Pulmonary artery endothelial cell (primary cell): ENCODE data around the gene KIAA0930. TPM values are rescaled to one million over a fixed set of nuclear protein-coding genes. Genes with fewer than 3 reads are reported as not detected.
"Not testable (repeated sequence)": the region's sequence is repeated elsewhere in the genome, so short reads cannot be mapped to it uniquely, and the experiment has no call there.

Experiments used
- DNase-seq: peaks from one replicate; pipeline ENCODE4 v3.0.0-alpha.2; 2011; ENCODE audit warnings: low read depth, low spot score
- total RNA-seq: library from RNA; depleted of rRNA; stranded (reverse); fragments of >200 nt; gene quantifications from 2 replicates; pipeline ENCODE4 v1.2.3, GENCODE V29; 2014

Gene KIAA0930
- total RNA-seq, 1 donor from 2014 or later, result 43.4 TPM

- DNase-seq, result peak; percentile 22
Observed at GRCh38 chr22:45263463-45264269, 23.0 kb upstream of the KIAA0930 start.

DNA sequence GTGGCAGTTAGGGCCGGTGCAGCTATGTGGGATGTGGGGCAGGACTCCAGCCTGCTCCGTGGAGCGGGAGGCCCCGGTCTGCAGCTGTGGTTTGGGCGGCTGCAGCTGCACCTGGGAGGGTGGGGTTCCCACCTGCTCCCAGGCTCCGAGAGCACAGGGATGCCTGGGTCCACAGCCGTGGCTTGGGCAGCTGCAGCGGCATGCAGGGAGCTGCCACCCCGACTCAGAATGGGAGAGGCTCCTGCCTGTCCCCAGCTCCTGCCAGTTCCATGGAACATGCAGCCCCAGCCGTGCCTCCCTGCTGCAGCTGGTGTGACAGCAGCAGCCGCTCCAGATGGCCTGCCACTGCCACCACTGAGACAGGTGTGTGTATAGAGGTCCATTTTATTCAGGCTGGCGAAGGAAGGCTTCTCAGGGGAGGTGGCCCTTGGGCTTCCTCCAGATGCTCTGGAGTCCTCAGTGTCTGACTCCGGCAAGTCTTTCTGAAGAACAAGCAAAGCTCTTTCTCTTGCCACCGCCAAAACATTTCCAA, 22.3 kb upstream of the KIAA0930 start:
- DNase-seq, result no peak

- DNase-seq, result no peak
Observed at GRCh38 chr22:45262195-45262930, 21.7 kb upstream of the KIAA0930 start.

DNA sequence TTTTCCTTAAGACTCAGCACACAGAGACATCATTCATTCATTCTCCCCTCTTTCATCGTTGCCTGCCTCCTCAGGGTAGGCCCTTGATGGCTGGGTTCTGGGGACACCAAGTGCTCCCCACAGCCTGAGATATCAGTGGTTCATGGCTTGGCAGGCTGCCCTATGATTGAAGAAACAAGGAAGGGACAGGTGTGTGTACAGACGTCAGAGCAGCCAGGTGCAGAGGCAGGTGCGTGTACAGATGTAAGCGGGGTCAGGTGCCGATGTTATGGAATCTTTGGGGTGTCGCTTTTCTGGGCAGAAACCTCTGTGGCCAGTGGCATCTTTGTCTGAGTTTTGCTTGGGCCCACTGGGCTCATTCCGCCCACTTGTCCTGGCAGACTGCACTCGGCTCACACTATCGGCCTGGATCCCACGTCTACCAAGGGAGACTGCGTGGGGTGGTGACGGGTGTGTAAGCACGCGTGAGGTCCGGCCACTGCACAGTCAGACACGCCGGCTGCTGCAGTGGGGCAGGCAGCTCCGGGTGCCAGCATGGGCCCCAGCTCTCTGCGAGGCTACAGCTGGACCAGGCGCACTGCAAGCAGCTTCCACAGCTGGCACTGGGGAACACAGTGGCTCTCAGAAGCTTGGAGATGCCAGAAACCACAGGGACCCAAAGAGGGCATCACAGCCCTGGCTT, 20.9 kb upstream of the KIAA0930 start:
- DNase-seq, result no peak

- not testable (repeated sequence) for DNase-seq
Observed at GRCh38 chr22:45260395-45260759, 19.7 kb upstream of the KIAA0930 start.

GRCh38 chr22:45259754-45260394, 19.2 kb upstream of the KIAA0930 start:
- no peak for DNase-seq

- not testable (repeated sequence) for DNase-seq
Observed at GRCh38 chr22:45257941-45258340, 17.2 kb upstream of the KIAA0930 start.

DNA sequence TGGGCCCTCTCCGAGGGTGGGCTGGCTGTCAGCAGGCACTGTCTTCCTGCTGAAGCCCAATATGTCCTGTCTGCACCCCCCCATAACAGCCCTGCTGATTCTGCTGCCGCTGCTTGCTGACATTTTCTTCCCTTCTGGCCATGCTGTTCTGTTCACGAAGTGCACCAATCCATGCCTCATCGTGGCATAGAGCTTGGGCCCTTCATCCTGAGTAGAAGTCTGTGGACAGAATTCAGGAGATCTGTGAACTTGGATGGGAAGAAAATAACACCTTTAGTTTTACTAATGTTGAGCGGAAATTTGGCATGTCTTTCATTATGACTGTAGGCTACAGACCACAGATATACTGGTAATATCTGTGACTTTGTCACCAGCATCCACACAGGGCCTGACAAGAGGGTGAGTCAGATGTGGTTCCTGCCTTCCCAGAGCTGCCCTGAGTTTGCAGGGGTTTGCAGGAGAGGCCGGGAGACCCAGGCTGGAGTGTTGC, 14.1 kb upstream of the KIAA0930 start:
- no peak for DNase-seq

DNA sequence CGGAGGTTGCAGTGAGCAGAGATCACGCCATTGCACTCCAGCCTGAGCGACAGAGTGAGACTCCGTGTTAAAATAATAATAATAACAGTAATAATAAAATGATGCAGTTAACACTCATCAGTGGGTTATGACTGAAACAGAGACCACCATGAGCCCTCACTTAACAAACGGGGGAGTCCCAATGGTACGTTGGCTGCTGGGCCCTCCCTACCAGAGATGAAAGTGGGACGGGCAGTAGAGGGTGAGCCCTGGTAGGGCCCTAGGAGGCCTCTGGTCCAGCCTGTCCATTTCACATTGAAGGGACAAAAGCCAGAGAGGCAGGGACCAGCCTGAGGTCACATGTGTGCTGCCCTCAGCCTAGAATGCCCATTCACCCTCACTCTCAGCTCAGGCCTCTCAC, 13.7 kb upstream of the KIAA0930 start:
- DNase-seq, result no peak

GRCh38 chr22:45253039-45253641, 12.4 kb upstream of the KIAA0930 start:
- no peak for DNase-seq

DNA sequence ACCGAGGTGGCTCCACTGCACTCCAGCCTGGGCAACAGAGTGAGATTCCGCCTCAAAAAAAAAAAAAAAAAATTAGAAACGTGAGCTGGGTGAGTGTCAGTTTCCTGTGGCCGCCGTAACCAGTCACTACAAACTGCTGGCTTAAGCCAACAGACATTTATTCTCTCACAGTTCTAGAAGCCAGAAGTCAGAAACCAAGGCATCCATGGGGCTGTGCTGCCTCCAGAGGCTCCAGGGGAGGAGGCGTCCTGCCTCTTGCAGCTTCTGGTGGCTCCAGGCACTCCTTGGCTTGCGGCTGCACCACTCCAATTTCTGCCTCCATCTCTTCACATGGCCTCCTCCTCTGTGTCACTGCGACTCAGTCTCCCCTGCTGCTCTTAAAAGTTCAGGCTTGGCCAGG, 11.1 kb upstream of the KIAA0930 start:
- DNase-seq, result no peak

DNA sequence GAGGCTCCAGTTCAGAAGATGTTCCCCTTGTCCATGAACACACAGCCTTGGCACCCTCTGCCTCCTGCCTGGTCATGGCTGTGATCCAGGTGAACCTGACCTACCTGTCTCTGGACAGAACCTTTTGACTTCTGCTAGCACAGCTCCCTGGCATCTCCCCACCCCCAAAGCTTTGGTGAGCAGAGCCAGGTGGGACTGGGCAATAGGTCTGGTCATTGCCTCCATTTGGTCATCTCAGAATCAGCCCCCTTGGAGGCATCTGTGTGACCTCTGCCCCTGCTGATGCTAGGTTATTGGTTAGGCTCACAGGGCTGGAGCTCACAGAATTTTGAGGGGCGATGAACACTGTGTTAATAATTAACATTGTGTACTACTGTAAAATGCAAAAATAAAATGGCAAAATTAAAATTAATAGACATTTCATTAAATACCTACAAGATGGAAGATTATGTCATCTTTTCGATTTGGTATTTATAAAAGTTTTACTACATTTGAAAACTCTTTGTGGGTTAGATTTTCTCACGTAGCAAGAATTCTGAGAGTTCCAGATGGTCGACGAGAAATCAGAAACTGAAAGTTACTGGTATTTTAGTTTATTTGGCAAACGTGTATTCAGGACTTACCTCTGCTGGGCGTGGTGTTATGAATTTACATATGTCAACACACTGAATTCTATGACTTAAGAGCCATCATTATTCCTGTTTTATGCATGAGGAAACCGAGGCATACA, 8.3 kb upstream of the KIAA0930 start:
- DNase-seq, result no peak

DNA sequence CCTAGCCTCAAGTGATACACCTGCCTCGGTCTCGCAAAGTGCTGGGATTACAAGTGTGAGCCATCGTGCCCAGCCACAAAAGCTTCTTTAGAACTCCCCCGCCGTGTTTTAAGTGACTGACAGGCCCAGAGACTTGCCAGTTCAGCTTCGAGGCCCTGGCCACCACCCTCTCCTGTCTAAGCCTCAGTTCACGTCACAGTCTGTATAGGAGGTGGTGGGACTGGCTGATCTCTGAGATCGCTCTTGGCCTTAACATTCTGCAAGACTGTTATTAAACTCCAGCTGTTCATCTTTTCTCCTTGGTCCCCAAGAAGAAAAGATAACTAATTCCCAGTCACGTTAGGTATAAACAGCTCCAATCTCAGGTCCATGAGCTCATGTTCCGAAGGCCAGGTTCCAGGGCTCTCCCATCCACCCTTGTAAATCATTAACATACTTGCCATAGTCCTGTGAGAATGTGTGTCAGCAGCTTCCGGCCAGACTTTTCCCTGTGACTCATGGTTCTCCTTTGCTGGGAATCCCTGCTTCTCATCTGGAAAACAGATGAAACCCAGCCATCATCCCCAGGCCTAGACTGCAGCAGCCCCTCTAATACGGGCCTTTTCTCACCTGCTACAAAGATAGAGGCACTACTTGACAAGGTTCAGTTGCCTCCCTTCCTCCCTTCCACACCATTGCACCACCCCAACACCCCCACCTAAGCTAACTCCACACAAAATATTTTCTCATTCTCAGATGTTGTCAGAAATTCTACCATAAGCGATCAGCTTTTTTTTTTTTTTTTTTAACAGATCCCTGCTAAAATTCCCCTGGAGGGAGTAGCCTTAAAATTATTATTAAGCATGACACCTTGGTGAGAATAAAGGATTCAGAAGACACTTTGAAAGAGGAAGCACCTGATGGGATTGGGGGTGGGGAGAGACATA, 5.6 kb upstream of the KIAA0930 start:
- peak; percentile 82 for DNase-seq

DNA sequence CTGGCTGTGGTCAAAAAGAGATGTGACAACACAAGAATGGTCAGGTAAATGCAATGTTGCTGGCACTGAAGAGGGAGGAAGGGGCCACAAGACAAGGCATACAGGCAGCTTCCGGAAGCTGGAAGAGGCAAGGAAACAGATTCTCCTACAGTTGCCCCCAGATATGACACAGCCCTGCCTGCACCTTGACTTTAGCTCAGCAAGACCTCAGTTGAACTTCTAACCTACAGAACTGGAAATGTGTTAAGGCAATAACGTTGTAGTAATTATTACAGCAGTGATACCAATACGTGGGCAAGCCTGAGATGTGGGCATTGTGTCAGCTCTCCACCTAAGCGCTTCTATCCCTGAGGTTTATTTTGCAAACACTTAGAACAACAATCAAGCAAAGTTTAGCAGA, 4.2 kb upstream of the KIAA0930 start:
- no peak for DNase-seq

GRCh38 chr22:45242778-45243191, 2.1 kb upstream of the KIAA0930 start:
- no peak for DNase-seq

DNA sequence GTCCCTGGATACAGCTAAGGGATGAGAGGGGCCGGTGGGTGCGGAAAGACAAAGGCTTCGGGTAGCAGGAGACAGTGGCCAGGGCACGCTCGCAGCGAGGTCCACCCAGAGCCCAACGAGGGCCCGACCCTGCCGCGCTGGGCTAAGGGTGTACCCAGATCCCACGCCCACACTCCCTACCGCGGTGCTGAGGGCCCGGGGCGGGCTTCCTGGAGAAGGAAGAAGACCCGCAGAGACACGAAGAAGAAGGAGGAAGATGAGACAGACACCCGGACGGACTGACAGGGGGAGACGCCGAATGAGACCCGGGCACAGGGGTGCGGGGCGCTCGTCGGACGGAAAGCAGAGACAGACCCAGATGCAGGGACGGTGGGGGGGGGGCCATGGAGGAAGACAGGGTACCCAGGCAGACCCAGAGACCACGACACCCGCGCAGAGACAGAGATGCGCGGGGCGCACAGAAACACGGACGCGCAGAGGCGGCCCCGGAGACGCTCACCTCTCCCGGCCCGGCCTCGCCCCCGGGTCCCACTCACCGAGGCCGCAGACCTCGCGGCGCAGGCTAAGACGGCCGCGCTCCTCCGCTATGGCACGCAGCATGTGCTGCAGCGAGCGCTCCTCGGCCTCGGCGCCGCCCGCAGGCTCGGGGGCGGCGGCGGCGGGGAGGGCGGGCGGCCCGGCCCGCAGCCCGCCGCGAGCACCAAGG, 437 bp downstream of the KIAA0930 start:
- no peak for DNase-seq

GRCh38 chr22:45239681-45240051, 1.0 kb downstream of the KIAA0930 start:
- no peak for DNase-seq

DNA sequence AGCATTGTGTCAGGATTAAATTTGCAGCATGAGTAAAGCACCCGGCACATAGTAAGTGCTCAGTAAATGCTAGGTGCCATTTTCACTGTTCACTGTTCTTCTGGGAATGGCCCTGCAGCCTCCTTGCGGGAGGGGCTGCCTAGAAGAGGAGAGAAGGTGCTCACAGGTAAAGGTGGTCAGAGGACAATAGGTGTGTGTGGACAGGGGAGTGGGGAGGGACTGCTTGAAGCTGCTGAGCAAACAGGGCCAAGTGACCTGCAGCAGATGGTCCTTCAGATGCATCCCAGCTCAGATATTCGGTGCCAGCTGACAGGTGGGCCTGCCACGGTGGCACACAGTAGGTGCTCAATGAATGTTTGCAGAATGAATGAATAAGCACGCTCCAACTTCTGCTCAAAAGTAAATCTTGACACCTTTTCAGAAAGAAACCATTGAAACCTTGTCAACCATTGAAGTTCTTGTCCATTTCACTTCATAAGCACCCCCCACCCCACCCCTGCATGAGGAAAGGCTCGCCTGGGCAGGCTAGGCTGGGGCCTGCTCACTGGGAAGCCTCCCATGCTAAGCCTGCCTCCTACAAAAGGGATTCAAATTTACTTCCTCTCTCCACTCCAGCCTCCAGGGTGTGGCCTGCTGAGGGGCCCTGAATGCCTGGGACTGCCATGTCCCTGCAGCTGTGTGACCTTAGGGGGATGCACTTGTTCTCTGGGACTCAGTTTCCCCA, 1.6 kb downstream of the KIAA0930 start:
- DNase-seq, result no peak
